Nephron (organoid): ENCODE results near the gene CCL17.

Experiments used
- H3K27ac Mint-ChIP-seq, 3 experiments: 2 replicates each; pipeline ENCODE4 v1.8.0; 2020; ENCODE audit warnings: mixed read lengths in 3 of 3, mild to moderate bottlenecking in 2 of 3, moderate library complexity in 1 of 3
- H3K27me3 Mint-ChIP-seq: 2 replicates; pipeline ENCODE4 v1.8.0; 2021; ENCODE audit warnings: low read depth, mild to moderate bottlenecking, moderate library complexity, mixed read lengths
- H3K36me3 Mint-ChIP-seq: 2 replicates; pipeline ENCODE4 v1.8.0; 2020; ENCODE audit warnings: low read depth, mixed read lengths
- H3K4me1 Mint-ChIP-seq: 2 replicates; pipeline ENCODE4 v1.8.0; 2020; ENCODE audit warnings: mixed read lengths
- H3K4me3 Mint-ChIP-seq, 3 experiments: 2 replicates each; pipeline ENCODE4 v1.8.0; 2020; ENCODE audit warnings: mild to moderate bottlenecking in 3 of 3, mixed read lengths in 3 of 3, moderate library complexity in 2 of 3
- H3K9me3 Mint-ChIP-seq: 2 replicates; pipeline ENCODE4 v1.8.0; 2020; ENCODE audit warnings: mixed read lengths
- TF ChIP-seq, protein P1 (sequence below), 3 experiments: fragments of 200-600 bp; sonication (generic); IDR thresholded peaks; one replicate each; pipeline ENCODE4 v1.5.0; 2021; ENCODE audit warnings: antibody characterized with exemption in 3 of 3; ENCODE audit not compliant: unreplicated experiment in 3 of 3

Gene CCL17

DNA sequence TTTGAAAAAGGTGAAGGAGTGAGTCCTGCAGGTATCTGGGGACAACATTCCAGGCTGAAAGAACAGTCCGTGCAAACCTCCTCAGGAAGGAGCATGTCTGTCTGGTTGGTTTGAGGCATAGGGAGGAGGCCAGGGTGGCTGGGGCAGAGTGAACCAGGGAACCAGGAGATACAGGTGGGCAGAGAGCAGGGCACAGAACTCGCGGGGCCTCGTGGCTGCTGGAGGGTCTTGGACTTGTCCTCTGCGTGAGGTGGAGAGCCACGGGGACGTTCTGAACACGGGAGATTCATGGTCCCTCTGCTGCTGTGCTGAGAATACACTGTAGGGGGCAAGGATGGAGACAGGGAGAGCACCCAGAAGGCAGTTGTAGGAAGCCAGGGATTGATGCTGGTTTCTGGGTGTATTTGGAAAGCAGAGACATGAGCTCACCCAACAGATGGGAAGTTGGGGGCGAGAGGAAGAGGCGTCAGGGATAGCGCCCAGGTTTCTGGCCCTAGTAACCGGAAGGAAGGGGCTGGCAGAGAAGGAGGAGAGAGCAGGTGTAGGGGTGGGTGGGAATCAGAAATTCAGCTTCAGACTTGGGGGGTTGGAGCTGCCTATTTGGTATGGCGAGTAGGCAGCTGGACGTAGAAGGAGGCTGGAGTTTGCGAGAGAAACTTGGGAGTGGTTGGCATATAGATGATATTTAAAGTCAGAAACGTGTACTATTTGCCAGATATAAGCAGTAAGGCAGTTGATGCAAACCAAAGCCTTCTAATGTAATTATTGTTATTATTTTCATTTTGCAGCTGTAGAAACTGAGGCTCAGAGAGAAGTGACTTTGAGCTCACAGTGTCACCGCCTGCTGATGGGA, at the start of gene CCL17:
TSS of gene CCL17 (plus strand) at position 803 of the 853 bp plus-strand sequence. CDS start 9,166 bp downstream, outside the sequence.
- peaks cover 5% of the 10 kb centered on the region for H3K4me1 Mint-ChIP-seq
- peaks cover 9% of the 10 kb centered on the region for H3K27me3 Mint-ChIP-seq
- no peaks in the 10 kb centered on the region for H3K9me3 Mint-ChIP-seq
- no peak within 1 kb of the TSS for H3K27ac Mint-ChIP-seq
- no peaks in the 10 kb centered on the region for H3K36me3 Mint-ChIP-seq
- TF ChIP-seq, protein P1, sequence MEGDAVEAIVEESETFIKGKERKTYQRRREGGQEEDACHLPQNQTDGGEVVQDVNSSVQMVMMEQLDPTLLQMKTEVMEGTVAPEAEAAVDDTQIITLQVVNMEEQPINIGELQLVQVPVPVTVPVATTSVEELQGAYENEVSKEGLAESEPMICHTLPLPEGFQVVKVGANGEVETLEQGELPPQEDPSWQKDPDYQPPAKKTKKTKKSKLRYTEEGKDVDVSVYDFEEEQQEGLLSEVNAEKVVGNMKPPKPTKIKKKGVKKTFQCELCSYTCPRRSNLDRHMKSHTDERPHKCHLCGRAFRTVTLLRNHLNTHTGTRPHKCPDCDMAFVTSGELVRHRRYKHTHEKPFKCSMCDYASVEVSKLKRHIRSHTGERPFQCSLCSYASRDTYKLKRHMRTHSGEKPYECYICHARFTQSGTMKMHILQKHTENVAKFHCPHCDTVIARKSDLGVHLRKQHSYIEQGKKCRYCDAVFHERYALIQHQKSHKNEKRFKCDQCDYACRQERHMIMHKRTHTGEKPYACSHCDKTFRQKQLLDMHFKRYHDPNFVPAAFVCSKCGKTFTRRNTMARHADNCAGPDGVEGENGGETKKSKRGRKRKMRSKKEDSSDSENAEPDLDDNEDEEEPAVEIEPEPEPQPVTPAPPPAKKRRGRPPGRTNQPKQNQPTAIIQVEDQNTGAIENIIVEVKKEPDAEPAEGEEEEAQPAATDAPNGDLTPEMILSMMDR (IDR thresholded peaks at IDR 0.05; ENCODE audit: unreplicated experiment in 3 of 3), result no peak
- H3K4me3 Mint-ChIP-seq, result no peak within 1 kb of the TSS

DNA sequence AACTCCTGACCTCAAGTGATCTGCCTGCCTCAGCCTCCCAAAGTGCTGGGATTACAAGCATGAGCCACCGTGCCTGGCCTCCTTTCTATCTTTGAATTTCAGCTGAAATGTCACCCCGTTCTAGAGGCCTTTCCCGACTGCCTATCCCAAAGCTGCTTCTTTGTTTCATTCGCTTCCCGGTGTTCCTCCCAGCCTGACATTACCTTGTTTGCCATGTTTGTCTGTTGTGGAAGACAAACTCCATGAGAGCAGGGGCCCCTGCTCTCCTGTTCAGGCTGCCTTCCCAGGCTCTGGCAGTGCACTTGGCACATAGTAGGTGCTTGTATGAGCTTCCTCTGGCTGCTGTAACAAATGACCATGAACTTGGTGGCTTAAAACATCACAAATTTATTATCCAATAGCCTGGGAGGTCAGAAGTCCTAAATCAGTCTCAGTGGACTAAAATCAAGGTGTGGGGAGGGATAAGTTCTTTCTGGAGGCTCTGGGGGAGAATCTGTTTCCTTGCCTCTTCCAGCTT, 48.6 kb upstream of the CCL17 start:
- Mint-ChIP-seq H3K27me3 (peaks cover 17% of the 10 kb centered on the region), H3K36me3 (no peaks in the 10 kb centered on the region), H3K27ac (no peak overlapping the region), H3K9me3 (no peaks in the 10 kb centered on the region), H3K4me1 (no peaks in the 10 kb centered on the region), H3K4me3 (no peak overlapping the region)
- TF ChIP-seq, protein P1 (IDR thresholded peaks at IDR 0.05; ENCODE audit: unreplicated experiment in 3 of 3), result no peak

GRCh38 chr16:57356547-57356946, 48.0 kb upstream of the CCL17 start:
- TF ChIP-seq, protein P1 (IDR thresholded peaks at IDR 0.05; ENCODE audit: unreplicated experiment in 3 of 3), result no peak

DNA sequence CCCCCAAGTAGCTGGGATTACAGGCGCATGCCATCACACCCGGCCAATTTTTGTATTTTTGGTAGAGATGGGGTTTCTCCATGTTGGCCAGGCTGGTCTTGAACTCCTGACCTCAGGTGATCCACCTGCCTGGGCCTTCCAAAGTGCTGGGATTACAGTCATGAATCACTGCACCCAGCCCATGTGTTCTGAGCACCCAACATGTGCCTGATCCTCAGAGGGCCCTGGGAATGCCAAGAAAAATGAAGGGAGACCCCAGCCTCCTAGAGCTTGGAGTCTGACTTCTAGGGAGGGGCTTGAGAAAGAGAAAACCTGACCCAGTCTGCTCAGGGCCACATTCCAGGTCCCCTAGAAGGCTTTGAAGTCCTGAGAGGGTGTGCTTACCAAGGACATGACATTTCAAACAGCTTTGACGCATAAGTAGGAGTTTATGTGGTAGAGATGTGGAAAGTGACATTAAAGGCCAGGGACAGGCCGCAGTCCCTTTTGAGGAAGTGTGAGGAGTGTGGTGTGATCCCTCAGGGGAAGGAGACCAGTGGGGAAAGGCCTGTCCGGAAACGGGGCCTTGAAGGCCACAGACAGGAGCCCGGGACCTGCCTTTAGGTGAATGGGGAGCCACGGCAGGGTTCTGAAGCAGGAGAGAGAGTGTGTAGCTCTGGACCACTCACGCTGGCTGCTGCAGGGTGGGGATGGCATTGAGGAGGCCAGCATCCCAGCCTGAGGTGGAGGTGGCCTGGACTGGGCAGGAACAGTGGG, 47.1 kb upstream of the CCL17 start:
- H3K27me3 Mint-ChIP-seq, result peaks cover 12% of the 10 kb centered on the region
- TF ChIP-seq, protein P1 (IDR thresholded peaks at IDR 0.05; ENCODE audit: unreplicated experiment in 3 of 3), result no peak
- no peak overlapping the region for H3K27ac Mint-ChIP-seq
- no peaks in the 10 kb centered on the region for H3K9me3 Mint-ChIP-seq
- H3K36me3 Mint-ChIP-seq, result no peaks in the 10 kb centered on the region
- H3K4me3 Mint-ChIP-seq, result no peak overlapping the region
- H3K4me1 Mint-ChIP-seq, result no peaks in the 10 kb centered on the region

More at GRCh38 chr16:57356547-57356946, 48.0 kb upstream of the CCL17 start:
- Mint-ChIP-seq H3K36me3 (no peaks in the 10 kb centered on the region), H3K27me3 (peaks cover 17% of the 10 kb centered on the region), H3K4me3 (no peak overlapping the region), H3K4me1 (no peaks in the 10 kb centered on the region), H3K9me3 (no peaks in the 10 kb centered on the region), H3K27ac (no peak overlapping the region)

GRCh38 chr16:57358086-57358420, 46.5 kb upstream of the CCL17 start:
- Mint-ChIP-seq H3K4me3 (no peak overlapping the region), H3K27me3 (peaks cover 16% of the 10 kb centered on the region), H3K36me3 (no peaks in the 10 kb centered on the region), H3K9me3 (no peaks in the 10 kb centered on the region), H3K4me1 (no peaks in the 10 kb centered on the region), H3K27ac (no peak overlapping the region)
- TF ChIP-seq, protein P1 (IDR thresholded peaks at IDR 0.05; ENCODE audit: unreplicated experiment in 3 of 3), result no peak
